ENCODE results near the gene RC3H1.
"Not testable (repeated sequence)": the region's sequence is repeated elsewhere in the genome, so short reads cannot be mapped to it uniquely, and the experiment has no call there.

The RC3H1 gene

DNA sequence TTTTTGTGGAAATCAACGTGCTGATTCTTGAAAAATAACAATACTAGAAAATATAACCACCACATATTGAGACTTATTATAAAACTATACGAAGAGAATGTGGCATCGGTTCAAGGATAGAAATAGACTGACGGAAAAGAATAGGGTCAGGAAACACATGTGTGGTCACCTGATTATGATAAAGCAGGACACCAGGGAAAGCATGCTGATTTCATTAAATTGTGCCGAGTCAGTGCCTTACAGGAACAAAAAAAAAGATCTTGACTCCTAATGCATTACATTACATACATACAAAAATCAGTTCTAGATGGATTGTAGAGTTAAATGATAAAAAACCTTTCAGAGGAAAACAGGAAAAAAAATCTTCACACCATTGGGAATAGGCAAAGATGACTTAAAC is 61.5 kb downstream of the RC3H1 start:
- no peak for DNase-seq (ENCODE audit: low read depth in 2 of 2, low spot score in 1 of 2)

DNA sequence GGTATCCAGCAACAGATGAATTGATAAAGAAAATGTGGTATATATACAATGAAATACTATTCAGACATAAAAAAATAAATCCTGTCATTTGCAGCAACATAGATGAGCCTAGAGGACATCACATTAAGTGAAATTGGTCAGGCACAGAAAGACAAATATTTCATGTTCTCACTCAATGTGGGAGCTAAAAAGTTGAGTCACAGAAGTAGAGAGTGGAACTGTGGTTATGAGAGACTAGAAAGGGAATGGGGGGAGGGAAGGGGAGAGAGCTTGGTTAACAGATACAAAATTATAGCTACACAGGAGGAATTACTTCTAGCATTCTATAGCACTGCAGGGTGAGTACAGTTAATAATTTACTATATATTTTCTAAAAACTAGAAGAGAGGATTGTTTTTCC is 68.0 kb downstream of the RC3H1 start:
- no peak for DNase-seq (ENCODE audit: low read depth in 2 of 2, low spot score in 1 of 2)

DNA sequence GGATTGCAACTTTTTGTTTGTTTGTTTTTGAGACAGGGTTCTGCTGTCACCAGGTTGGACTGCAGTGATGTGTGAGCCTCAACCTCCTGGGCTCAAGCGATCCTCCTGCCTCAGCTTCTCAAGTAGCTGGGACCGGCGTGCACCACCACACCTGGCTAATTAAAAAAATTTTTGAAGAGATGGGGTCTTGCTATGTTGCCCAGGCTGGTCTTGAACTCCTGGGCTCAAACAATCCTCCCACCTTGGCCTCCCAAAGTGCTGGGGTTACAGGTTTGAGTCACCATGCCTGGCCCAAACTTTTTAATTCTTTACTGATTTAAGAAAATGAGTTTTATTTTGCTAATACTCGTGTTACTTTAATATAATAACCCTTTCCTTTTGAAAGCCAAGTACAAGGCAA is 73.6 kb downstream of the RC3H1 start:
- no peak for DNase-seq (ENCODE audit: low read depth in 2 of 2, low spot score in 1 of 2)

- no peak for DNase-seq (ENCODE audit: low read depth in 2 of 2, low spot score in 1 of 2)
Observed at GRCh38 chr1:173946380-173946921, 75.7 kb downstream of the RC3H1 start.

DNA sequence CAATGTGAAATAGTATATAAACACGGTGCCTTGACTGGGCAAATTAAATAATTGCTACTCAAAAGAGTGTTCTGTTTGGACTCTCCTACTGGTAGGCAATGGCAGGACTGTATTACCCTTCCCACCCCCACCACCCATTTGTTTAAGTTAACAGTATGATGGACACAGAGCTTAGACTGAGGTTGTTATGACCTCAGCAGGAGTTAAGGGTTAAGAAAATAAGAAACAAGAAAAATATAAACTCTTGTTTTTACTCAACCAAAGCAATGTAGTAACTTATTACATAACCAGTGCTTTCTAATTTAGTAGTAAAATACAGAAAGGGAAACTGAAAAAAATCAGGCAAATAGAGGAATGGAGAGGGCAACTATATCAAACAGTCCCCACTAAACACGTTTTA is 85.1 kb downstream of the RC3H1 start:
- DNase-seq (ENCODE audit: low read depth in 2 of 2, low spot score in 1 of 2): no peak

DNA sequence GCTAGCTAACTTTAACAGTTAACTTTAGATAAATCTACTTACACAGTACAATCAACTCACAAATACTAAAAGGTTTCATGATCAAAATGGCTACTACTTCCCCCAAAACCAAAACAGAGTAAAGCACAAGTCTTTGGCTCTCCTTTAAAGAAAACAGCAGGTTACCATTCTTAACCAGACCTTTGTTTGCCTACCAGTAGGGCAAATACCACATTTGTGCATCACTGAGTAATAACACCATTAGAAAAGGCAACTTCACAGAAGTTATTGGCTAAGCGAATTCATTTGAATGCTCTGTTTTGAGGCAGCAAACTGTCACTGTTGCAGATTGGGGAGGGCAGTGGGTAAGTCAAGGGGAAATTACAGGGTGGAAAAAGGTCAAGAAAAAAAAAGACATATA is 87.7 kb downstream of the RC3H1 start:
- DNase-seq (ENCODE audit: low read depth in 2 of 2, low spot score in 1 of 2): no peak

- not testable (repeated sequence) for DNase-seq (ENCODE audit: low read depth in 2 of 2, low spot score in 1 of 2)
Observed at GRCh38 chr1:173930541-173930940, 91.6 kb downstream of the RC3H1 start.

GRCh38 chr1:173925306-173926242 is 96.6 kb downstream of the RC3H1 start:
- DNase-seq (ENCODE audit: low read depth in 2 of 2, low spot score in 1 of 2): no peak

GRCh38 chr1:173920861-173921260 is 101.3 kb downstream of the RC3H1 start:
- DNase-seq (ENCODE audit: low read depth in 2 of 2, low spot score in 1 of 2): no peak

- DNase-seq (ENCODE audit: low read depth in 2 of 2, low spot score in 1 of 2): no peak
Observed at GRCh38 chr1:173917635-173918493, 104.3 kb downstream of the RC3H1 start.

- no peak for DNase-seq (ENCODE audit: low read depth in 2 of 2, low spot score in 1 of 2)
Observed at GRCh38 chr1:173917149-173917548, 105.0 kb downstream of the RC3H1 start, which contains the start of gene SERPINC1. SERPINC1 (minus strand) TSS chr1:173917327; CDS start chr1:173917259, 68 bp downstream.

DNA sequence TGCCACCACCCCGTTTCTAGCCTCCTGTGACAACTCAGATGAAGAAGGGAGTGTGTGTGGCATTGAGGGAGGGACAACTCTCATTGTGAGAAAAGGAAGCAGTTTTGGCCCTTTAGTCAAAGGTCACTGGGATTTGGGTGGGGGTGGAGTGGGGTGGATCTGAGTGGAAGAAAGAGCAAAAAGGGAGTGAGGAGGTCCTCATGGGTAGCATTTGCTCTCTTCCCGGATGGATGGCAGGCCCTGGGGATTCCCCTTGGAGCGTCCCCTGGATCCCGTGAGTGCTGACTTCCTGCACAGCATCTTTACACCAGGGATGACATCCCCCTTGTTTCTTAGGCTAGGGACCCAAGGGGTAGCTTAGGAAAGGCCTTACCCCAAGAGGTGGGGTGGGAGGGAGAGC is 105.5 kb downstream of the RC3H1 start:
- DNase-seq (ENCODE audit: low read depth in 2 of 2, low spot score in 1 of 2): no peak

GRCh38 chr1:173915596-173915995 is 106.6 kb downstream of the RC3H1 start:
- DNase-seq (ENCODE audit: low read depth in 2 of 2, low spot score in 1 of 2): no peak

- no peak for DNase-seq (ENCODE audit: low read depth in 2 of 2, low spot score in 1 of 2)
Observed at GRCh38 chr1:173914366-173914871, 107.7 kb downstream of the RC3H1 start.

GRCh38 chr1:173913111-173913510 is 109.0 kb downstream of the RC3H1 start:
- DNase-seq (ENCODE audit: low read depth in 2 of 2, low spot score in 1 of 2): no peak

- no peak for DNase-seq (ENCODE audit: low read depth in 2 of 2, low spot score in 1 of 2)
Observed at GRCh38 chr1:173903827-173904531, 118.2 kb downstream of the RC3H1 start.

GRCh38 chr1:173900992-173901391 is 121.2 kb downstream of the RC3H1 start:
- DNase-seq (ENCODE audit: low read depth in 2 of 2, low spot score in 1 of 2): no peak

GRCh38 chr1:173900427-173900826 is 121.7 kb downstream of the RC3H1 start:
- DNase-seq (ENCODE audit: low read depth in 2 of 2, low spot score in 1 of 2): no peak

GRCh38 chr1:173894189-173894588 is 128.0 kb downstream of the RC3H1 start:
- DNase-seq (ENCODE audit: low read depth in 2 of 2, low spot score in 1 of 2): no peak

DNA sequence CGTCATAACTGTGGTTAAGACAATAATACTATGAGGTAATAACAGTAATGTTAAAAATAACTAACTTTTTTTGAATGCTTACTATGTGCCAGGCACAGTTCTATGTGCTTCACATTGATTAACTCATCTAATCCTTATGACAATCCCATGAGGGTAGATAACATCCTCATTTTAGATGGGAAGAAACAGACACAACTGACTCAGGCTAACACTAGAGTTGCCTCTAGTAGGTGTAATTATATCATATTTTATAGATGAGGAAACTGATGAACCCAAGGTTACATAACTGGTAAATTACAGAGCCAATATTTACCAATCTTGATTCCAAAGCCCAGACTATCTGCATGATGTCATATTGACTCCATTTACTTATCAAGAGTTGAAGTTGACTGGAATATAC is 128.5 kb downstream of the RC3H1 start:
- DNase-seq (ENCODE audit: low read depth in 2 of 2, low spot score in 1 of 2): no peak

GRCh38 chr1:173889885-173890284 is 132.3 kb downstream of the RC3H1 start:
- no peak for DNase-seq (ENCODE audit: low read depth in 2 of 2, low spot score in 1 of 2)
